GM23338 (cell line): ENCODE results near the gene ZNF365. TPM values are rescaled to one million over a fixed set of nuclear protein-coding genes. Genes with fewer than 3 reads are reported as not detected.
"Not testable (repeated sequence)": the region's sequence is repeated elsewhere in the genome, so short reads cannot be mapped to it uniquely, and the experiment has no call there.

Source experiments
- ATAC-seq: fragments of 200-7000 bp; cut with Tn5 transposase; 3 replicates; pipeline ENCODE4 v1.9.1; 2020
- DNase-seq: peaks from one replicate; pipeline ENCODE4 v3.0.0-alpha.2; 2015; ENCODE audit warnings: low spot score
- H2AFZ ChIP-seq: fragments of 200-600 bp; sonication (generic); 2 replicates; pipeline ENCODE4 v1.8.0; 2016; ENCODE audit warnings: antibody characterized with exemption, mild to moderate bottlenecking, moderate library complexity
- H3F3A ChIP-seq: fragments of 200-600 bp; sonication (generic); replicated peaks from 2 replicates; pipeline ENCODE4 v1.8.0; 2017; ENCODE audit warnings: antibody characterized with exemption, mixed run types, low read depth
- H3K27ac ChIP-seq: fragments of 200-600 bp; sonication (generic); 2 replicates; pipeline ENCODE4 v1.6.1; 2016; ENCODE audit warnings: low read depth
- H3K27me3 ChIP-seq: fragments of 200-600 bp; sonication (generic); 2 replicates; pipeline ENCODE4 v1.8.0; 2016; ENCODE audit warnings: mild to moderate bottlenecking, mixed run types, moderate library complexity; ENCODE audit not compliant: insufficient read depth
- H3K36me3 ChIP-seq: fragments of 200-600 bp; sonication (generic); 2 replicates; pipeline ENCODE4 v1.8.0; 2016; ENCODE audit warnings: mild to moderate bottlenecking; ENCODE audit not compliant: insufficient read depth
- H3K4me1 ChIP-seq: fragments of 200-600 bp; sonication (generic); 2 replicates; pipeline ENCODE4 v1.8.0; 2016; ENCODE audit warnings: mild to moderate bottlenecking, moderate library complexity; ENCODE audit not compliant: insufficient read depth
- H3K4me2 ChIP-seq: fragments of 200-600 bp; sonication (generic); 2 replicates; pipeline ENCODE4 v1.7.1; 2017; ENCODE audit warnings: mixed run types
- H3K4me3 ChIP-seq: fragments of 200-600 bp; sonication (generic); 2 replicates; pipeline ENCODE4 v1.6.1; 2016; ENCODE audit warnings: mixed run types
- H3K79me2 ChIP-seq: fragments of 200-600 bp; sonication (generic); replicated peaks from 2 replicates; pipeline ENCODE4 v1.8.0; 2017; ENCODE audit warnings: mild to moderate bottlenecking; ENCODE audit not compliant: insufficient read depth
- H3K9me2 ChIP-seq: fragments of 200-600 bp; sonication (generic); 2 replicates; pipeline ENCODE4 v1.8.0; 2017; ENCODE audit not compliant: insufficient read depth
- H4K20me1 ChIP-seq: fragments of 200-600 bp; sonication (generic); replicated peaks from 2 replicates; pipeline ENCODE4 v1.8.0; 2017; ENCODE audit warnings: mild to moderate bottlenecking; ENCODE audit not compliant: insufficient read depth
- H3K27ac Mint-ChIP-seq: 2 replicates; pipeline ENCODE4 v1.8.0; 2020; ENCODE audit warnings: inconsistent platforms, mild to moderate bottlenecking, moderate library complexity, mixed read lengths
- H3K27me3 Mint-ChIP-seq: 3 replicates; pipeline ENCODE4 v1.8.0; 2022; ENCODE audit warnings: low read depth, mild to moderate bottlenecking, moderate library complexity, mixed read lengths, inconsistent platforms; ENCODE audit not compliant: insufficient read depth, poor library complexity
- H3K36me3 Mint-ChIP-seq: 3 replicates; pipeline ENCODE4 v1.8.0; 2021; ENCODE audit warnings: low read depth, mild to moderate bottlenecking, inconsistent platforms, moderate library complexity, mixed read lengths
- H3K4me1 Mint-ChIP-seq: 3 replicates; pipeline ENCODE4 v1.8.0; 2020; ENCODE audit warnings: mild to moderate bottlenecking, inconsistent platforms, mixed read lengths
- H3K4me3 Mint-ChIP-seq: 3 replicates; pipeline ENCODE4 v1.8.0; 2021; ENCODE audit warnings: moderate library complexity, mild to moderate bottlenecking, inconsistent platforms, mixed read lengths
- H3K9me3 Mint-ChIP-seq: 3 replicates; pipeline ENCODE4 v1.8.0; 2020; ENCODE audit warnings: moderate library complexity, mild to moderate bottlenecking, inconsistent platforms, mixed read lengths
- EZH2phosphoT487 ChIP-seq: fragments of 200-600 bp; sonication (generic); IDR thresholded peaks from one replicate; pipeline ENCODE4 v1.8.1; 2018; ENCODE audit warnings: antibody characterized with exemption; ENCODE audit not compliant: unreplicated experiment
- POLR2AphosphoS5 ChIP-seq: IDR thresholded peaks from 2 replicates; pipeline ENCODE4 v1.6.1; 2016; ENCODE audit warnings: antibody characterized with exemption, low read depth
- polyA plus RNA-seq: library from polyadenylated mRNA; unstranded; fragments of >200 nt; fragmentation: Nextera tagmentation; extraction: Ambion mirVana; gene quantifications from 2 replicates; pipeline ENCODE4 v1.2.1, GENCODE V29; 2016
- total RNA-seq: library from RNA; depleted of rRNA; stranded (reverse); fragments of >200 nt; shearing (Covaris generic); gene quantifications from 2 replicates; pipeline ENCODE4 v1.2.3, GENCODE V29; 2014
- TF ChIP-seq, protein P1 (sequence below): fragments of 250-450 bp; sonication (Bioruptor Pico); IDR thresholded peaks from 2 replicates; pipeline ENCODE4 v1.5.0; 2020; ENCODE audit warnings: mild to moderate bottlenecking, moderate library complexity
- TF ChIP-seq, protein P2 (sequence below): IDR thresholded peaks from one replicate; pipeline ENCODE4 v1.6.1; 2018; ENCODE audit warnings: antibody characterized with exemption; ENCODE audit not compliant: unreplicated experiment

Gene ZNF365
- total and polyA plus RNA-seq, 2 experiments from 2014 or later = 0.19 to 0.59 TPM

DNA sequence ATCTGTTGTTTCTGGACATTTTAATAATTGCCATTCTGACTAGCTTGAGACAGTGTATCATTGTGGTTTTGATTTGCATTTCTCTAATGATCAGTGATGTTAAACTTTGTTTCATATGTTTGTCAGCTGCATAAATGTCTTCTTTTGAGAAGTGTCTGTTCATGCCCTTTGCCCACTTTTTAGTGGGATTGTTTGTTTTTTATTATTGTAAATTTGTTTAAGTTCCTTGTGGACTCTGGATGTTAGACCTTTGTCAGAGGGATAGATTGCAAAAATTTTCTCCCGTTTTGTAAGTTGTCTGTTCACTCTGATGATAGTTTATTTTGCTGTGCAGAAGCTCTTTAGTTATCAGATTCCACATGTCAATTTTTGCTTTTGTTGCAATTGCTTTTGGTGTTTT lies 36.8 kb downstream of the ZNF365 start:
- H3K27me3 Mint-ChIP-seq, H3K4me3 ChIP-seq, H3K4me3 Mint-ChIP-seq, H3K4me2 ChIP-seq, H3K27ac Mint-ChIP-seq, H4K20me1 ChIP-seq, DNase-seq, H3K36me3 Mint-ChIP-seq, H3K9me2 ChIP-seq, H3K79me2 ChIP-seq, H2AFZ ChIP-seq, H3K4me1 Mint-ChIP-seq, H3K9me3 Mint-ChIP-seq, H3K27ac ChIP-seq, ATAC-seq, H3F3A ChIP-seq, H3K4me1 ChIP-seq, H3K36me3 ChIP-seq, H3K27me3 ChIP-seq: not testable (repeated sequence)

DNA sequence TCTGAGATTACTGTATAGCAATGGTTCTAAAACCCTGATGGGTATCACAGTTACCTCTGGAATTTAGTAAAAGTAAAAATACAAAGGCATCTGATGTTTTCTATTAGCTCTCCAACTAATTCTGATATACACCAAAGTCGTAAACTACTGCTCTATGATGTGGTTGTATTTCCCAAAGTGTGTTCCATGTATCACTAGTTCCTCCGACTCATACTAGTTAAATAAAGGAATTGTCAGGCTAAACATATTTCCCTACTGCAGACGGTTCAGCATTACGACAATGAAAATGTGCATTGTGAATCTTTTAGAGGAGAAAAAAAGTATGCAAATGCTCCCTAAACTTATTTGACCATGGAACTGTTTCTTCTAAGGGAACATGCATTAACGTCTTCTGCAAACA lies 38.9 kb downstream of the ZNF365 start:
- H3K9me2 ChIP-seq = 0 out of 2 replicates have a peak, but pooled peaks cover 7% of the 10 kb centered on the region
- no peak overlapping the region for H2AFZ ChIP-seq
- TF ChIP-seq EZH2phosphoT487 (no peak), POLR2AphosphoS5 (no peak)
- TF ChIP-seq, protein P1, sequence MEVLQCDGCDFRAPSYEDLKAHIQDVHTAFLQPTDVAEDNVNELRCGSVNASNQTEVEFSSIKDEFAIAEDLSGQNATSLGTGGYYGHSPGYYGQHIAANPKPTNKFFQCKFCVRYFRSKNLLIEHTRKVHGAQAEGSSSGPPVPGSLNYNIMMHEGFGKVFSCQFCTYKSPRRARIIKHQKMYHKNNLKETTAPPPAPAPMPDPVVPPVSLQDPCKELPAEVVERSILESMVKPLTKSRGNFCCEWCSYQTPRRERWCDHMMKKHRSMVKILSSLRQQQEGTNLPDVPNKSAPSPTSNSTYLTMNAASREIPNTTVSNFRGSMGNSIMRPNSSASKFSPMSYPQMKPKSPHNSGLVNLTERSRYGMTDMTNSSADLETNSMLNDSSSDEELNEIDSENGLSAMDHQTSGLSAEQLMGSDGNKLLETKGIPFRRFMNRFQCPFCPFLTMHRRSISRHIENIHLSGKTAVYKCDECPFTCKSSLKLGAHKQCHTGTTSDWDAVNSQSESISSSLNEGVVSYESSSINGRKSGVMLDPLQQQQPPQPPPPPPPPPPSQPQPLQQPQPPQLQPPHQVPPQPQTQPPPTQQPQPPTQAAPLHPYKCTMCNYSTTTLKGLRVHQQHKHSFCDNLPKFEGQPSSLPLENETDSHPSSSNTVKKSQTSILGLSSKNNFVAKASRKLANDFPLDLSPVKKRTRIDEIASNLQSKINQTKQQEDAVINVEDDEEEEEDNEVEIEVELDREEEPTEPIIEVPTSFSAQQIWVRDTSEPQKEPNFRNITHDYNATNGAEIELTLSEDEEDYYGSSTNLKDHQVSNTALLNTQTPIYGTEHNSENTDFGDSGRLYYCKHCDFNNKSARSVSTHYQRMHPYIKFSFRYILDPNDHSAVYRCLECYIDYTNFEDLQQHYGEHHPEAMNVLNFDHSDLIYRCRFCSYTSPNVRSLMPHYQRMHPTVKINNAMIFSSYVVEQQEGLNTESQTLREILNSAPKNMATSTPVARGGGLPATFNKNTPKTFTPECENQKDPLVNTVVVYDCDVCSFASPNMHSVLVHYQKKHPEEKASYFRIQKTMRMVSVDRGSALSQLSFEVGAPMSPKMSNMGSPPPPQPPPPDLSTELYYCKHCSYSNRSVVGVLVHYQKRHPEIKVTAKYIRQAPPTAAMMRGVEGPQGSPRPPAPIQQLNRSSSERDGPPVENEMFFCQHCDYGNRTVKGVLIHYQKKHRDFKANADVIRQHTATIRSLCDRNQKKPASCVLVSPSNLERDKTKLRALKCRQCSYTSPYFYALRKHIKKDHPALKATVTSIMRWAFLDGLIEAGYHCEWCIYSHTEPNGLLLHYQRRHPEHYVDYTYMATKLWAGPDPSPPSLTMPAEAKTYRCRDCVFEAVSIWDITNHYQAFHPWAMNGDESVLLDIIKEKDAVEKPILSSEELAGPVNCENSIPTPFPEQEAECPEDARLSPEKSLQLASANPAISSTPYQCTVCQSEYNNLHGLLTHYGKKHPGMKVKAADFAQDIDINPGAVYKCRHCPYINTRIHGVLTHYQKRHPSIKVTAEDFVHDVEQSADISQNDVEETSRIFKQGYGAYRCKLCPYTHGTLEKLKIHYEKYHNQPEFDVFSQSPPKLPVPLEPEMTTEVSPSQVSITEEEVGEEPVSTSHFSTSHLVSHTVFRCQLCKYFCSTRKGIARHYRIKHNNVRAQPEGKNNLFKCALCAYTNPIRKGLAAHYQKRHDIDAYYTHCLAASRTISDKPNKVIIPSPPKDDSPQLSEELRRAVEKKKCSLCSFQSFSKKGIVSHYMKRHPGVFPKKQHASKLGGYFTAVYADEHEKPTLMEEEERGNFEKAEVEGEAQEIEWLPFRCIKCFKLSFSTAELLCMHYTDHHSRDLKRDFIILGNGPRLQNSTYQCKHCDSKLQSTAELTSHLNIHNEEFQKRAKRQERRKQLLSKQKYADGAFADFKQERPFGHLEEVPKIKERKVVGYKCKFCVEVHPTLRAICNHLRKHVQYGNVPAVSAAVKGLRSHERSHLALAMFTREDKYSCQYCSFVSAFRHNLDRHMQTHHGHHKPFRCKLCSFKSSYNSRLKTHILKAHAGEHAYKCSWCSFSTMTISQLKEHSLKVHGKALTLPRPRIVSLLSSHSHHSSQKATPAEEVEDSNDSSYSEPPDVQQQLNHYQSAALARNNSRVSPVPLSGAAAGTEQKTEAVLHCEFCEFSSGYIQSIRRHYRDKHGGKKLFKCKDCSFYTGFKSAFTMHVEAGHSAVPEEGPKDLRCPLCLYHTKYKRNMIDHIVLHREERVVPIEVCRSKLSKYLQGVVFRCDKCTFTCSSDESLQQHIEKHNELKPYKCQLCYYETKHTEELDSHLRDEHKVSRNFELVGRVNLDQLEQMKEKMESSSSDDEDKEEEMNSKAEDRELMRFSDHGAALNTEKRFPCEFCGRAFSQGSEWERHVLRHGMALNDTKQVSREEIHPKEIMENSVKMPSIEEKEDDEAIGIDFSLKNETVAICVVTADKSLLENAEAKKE (CRISPR knock-in tag) = no peak
- TF ChIP-seq, protein P2, sequence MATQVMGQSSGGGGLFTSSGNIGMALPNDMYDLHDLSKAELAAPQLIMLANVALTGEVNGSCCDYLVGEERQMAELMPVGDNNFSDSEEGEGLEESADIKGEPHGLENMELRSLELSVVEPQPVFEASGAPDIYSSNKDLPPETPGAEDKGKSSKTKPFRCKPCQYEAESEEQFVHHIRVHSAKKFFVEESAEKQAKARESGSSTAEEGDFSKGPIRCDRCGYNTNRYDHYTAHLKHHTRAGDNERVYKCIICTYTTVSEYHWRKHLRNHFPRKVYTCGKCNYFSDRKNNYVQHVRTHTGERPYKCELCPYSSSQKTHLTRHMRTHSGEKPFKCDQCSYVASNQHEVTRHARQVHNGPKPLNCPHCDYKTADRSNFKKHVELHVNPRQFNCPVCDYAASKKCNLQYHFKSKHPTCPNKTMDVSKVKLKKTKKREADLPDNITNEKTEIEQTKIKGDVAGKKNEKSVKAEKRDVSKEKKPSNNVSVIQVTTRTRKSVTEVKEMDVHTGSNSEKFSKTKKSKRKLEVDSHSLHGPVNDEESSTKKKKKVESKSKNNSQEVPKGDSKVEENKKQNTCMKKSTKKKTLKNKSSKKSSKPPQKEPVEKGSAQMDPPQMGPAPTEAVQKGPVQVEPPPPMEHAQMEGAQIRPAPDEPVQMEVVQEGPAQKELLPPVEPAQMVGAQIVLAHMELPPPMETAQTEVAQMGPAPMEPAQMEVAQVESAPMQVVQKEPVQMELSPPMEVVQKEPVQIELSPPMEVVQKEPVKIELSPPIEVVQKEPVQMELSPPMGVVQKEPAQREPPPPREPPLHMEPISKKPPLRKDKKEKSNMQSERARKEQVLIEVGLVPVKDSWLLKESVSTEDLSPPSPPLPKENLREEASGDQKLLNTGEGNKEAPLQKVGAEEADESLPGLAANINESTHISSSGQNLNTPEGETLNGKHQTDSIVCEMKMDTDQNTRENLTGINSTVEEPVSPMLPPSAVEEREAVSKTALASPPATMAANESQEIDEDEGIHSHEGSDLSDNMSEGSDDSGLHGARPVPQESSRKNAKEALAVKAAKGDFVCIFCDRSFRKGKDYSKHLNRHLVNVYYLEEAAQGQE = no peak
- DNase-seq (no peak), ATAC-seq (no peak)
- H3K4me3 ChIP-seq = no peak overlapping the region
- H3K79me2 ChIP-seq = no peaks in the 10 kb centered on the region
- H3F3A ChIP-seq = no peaks in the 10 kb centered on the region
- no peak overlapping the region for H3K27ac Mint-ChIP-seq
- no peaks in the 10 kb centered on the region for H3K36me3 ChIP-seq
- peaks cover 5% of the 10 kb centered on the region; the same call in 2 of the 3 replicates for H3K4me1 Mint-ChIP-seq
- H4K20me1 ChIP-seq = no peaks in the 10 kb centered on the region
- H3K4me2 ChIP-seq = no peak overlapping the region
- no peaks in the 10 kb centered on the region; the same call in 2 of the 3 replicates for H3K36me3 Mint-ChIP-seq
- no peaks in the 10 kb centered on the region for H3K27me3 ChIP-seq
- H3K4me3 Mint-ChIP-seq = no peak overlapping the region
- peaks cover 3% of the 10 kb centered on the region; the same call in 2 of the 3 replicates for H3K9me3 Mint-ChIP-seq
- no peaks in the 10 kb centered on the region for H3K27me3 Mint-ChIP-seq
- peaks cover 7% of the 10 kb centered on the region; the same call in 1 of the 2 replicates for H3K4me1 ChIP-seq
- H3K27ac ChIP-seq = no peak overlapping the region
